ENCODE results near the gene CCDC89. TPM values are rescaled to one million over a fixed set of nuclear protein-coding genes. Genes with fewer than 3 reads are reported as not detected.

Gene CCDC89
- total and polyA plus RNA-seq, 2 of the 4 experiments (the other 2 are of a cell fraction), result 4.0 to 7.9 TPM

DNA sequence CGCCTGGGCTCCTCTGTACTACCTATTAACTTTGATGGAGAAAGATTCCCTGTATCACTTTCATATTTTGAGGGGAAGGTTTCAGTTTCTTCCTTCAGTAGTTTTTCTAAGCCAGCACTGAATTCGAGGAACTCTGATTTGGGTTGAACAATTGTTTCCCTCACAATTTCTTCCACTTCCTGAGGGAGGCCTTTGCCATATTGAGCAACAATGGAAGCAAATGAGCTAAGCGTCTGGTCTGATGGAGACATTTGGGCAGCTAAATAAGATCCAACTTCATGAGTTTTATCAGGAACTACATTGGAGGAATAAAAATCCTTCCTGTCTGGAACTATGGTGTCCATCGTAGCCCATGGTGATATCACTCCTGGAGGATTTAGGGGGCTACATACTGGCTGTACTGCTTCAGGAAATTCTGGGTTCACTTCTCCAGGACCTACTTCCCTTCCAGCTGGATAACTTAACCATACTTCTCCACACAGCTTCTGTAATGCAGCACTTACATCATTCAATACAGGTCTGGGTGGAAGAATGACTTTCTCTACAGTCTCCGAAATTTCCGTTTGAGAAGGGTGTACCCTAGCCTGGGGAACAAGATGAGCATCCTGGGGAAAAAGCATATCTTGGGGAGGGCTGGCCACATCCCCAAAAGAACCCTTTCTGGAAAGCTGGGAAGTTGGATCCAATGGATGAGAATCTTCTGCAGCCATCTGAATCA is 38.9 kb upstream of the CCDC89 start:
- TF ChIP-seq CEBPB (IDR thresholded peaks at IDR 0.05; ENCODE audit: low read depth, low read length), result 0 out of 2 replicates have a peak, but pooled peaks have one; percentile 35
- TF ChIP-seq, protein P1, sequence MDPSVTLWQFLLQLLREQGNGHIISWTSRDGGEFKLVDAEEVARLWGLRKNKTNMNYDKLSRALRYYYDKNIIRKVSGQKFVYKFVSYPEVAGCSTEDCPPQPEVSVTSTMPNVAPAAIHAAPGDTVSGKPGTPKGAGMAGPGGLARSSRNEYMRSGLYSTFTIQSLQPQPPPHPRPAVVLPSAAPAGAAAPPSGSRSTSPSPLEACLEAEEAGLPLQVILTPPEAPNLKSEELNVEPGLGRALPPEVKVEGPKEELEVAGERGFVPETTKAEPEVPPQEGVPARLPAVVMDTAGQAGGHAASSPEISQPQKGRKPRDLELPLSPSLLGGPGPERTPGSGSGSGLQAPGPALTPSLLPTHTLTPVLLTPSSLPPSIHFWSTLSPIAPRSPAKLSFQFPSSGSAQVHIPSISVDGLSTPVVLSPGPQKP (IDR thresholded peaks at IDR 0.05; ENCODE audit: borderline replicate concordance, low read depth, low read length), result no peak
- Histone ChIP-seq H2BK5ac (ENCODE audit: low read depth, low read length, poor library complexity, severe bottlenecking) (peak overlapping the region; percentile 92), H2BK15ac (ENCODE audit: low read depth, low read length) (peak overlapping the region; percentile 95), H3K27ac (ENCODE audit: insufficient read depth, low read length) (peak overlapping the region; percentile 84; the same call in 1 of the 2 replicates), H2BK20ac (ENCODE audit: low read depth, low read length) (peak overlapping the region; percentile 90), H4K5ac (ENCODE audit: low read depth, low read length) (peak overlapping the region; percentile 81), H3K4me1 (ENCODE audit: control insufficient read depth, insufficient read depth, low read length) (peaks cover 12% of the 10 kb centered on the region; the same call in 1 of the 2 replicates), H3K79me1 (ENCODE audit: low read depth in 1 of 2, low read length in 2 of 2) (peaks cover 8 to 12% of the 10 kb centered on the region in 2 experiments; a peak in 2 of 4 replicates), H4K20me1 (ENCODE audit: insufficient read depth, low read length) (no peaks in the 10 kb centered on the region), H2AK5ac (ENCODE audit: low read depth, low read length) (peak overlapping the region; percentile 96), H3K36me3 (ENCODE audit: control insufficient read depth, insufficient read depth, low read length) (peaks cover 3% of the 10 kb centered on the region), H4K91ac (ENCODE audit: insufficient read depth, low read depth, low read length) (0 out of 2 replicates have a peak overlapping the region, but pooled peaks have one; percentile 84), H3K27me3 (ENCODE audit: control insufficient read depth, insufficient read depth, low read length) (no peaks in the 10 kb centered on the region), H3K23ac (ENCODE audit: low read depth, low read length) (peak overlapping the region; percentile 46; the same call in 1 of the 2 replicates), H2AFZ (replicated peaks; ENCODE audit: low read length, poor library complexity) (no peak overlapping the region), H3K4me3 (ENCODE audit: insufficient read depth, low read depth, low read length) (no peak overlapping the region), H3K4me2 (ENCODE audit: low read depth, low read length) (no peak overlapping the region), H2AK9ac (replicated peaks; ENCODE audit: low read depth, low read length, poor library complexity) (no peak overlapping the region), H4K8ac (ENCODE audit: low read depth in 2 of 2, low read length in 2 of 2) (peak overlapping the region; percentile 62 to 89), H3K9me1 (ENCODE audit: insufficient read depth, low read length) (peaks cover 4% of the 10 kb centered on the region), H3K4ac (ENCODE audit: low read depth, low read length) (peak overlapping the region; percentile 81), H3K9me3 (ENCODE audit: control insufficient read depth, insufficient read depth, low read length) (no peaks in the 10 kb centered on the region), H2BK120ac (ENCODE audit: low read depth, low read length) (peak overlapping the region; percentile 94), H3K56ac (ENCODE audit: extremely low read depth, insufficient read depth, low read length) (no peak overlapping the region; the same call in 1 of the 2 replicates), H3K14ac (replicated peaks; ENCODE audit: low read depth, low read length) (peak overlapping the region; percentile 59; the same call in 1 of the 2 replicates), H3K18ac (ENCODE audit: low read depth, low read length) (peak overlapping the region; percentile 89; the same call in 1 of the 2 replicates), H3K9ac (ENCODE audit: low read depth, low read length) (no peak overlapping the region)
- no peak for ATAC-seq (ENCODE audit: low read depth)
- intact Hi-C loops (cut with micrococcal nuclease) (no loop called here), dilution Hi-C loops (cut with HindIII; ENCODE audit: low sequenced_read_pairs, unreplicated experiment) (no loop called here), in situ Hi-C loops (cut with MboI; ENCODE audit: low sequenced_read_pairs) (no loop called here)
- BruUV-seq (replicated peaks), result no TSS peak
- ChIA-PET POLR2A (ENCODE audit: unreplicated experiment) (interaction anchor here (0.5 kb wide), 1 partner anchor 520 kb away, joined by 4 read pairs; no protein-coding TSS in a partner anchor), CTCF (interaction anchor here (0.5 kb wide), 1 partner anchor 64 kb away, joined by 3 read pairs; no protein-coding TSS in a partner anchor)
- WGBS, 2 experiments (ENCODE audit: extremely low coverage in 2 of 2, insufficient read length in 1 of 2), result no CpG with 5 or more reads among the region's 6 CpGs
- DNase-seq, result no peak

Data from IMR-90 (cell line).